ACHN (cell line): ENCODE measurements around the gene GTF2E1.
"Not testable (repeated sequence)": the region's sequence is repeated elsewhere in the genome, so short reads cannot be mapped to it uniquely, and the experiment has no call there.

Experiments used
- DNase-seq: peaks from one replicate; pipeline ENCODE4 v3.0.0-alpha.2; 2015
- in situ Hi-C: cut with HindIII; loops from 2 replicates; pipeline ENCODE4 v1.10.0; 2017; ENCODE audit warnings: low sequenced_read_pairs, low pct_ligation_motif_present, low pct_unique_long_range_greater_than_20kb

The GTF2E1 gene

DNA sequence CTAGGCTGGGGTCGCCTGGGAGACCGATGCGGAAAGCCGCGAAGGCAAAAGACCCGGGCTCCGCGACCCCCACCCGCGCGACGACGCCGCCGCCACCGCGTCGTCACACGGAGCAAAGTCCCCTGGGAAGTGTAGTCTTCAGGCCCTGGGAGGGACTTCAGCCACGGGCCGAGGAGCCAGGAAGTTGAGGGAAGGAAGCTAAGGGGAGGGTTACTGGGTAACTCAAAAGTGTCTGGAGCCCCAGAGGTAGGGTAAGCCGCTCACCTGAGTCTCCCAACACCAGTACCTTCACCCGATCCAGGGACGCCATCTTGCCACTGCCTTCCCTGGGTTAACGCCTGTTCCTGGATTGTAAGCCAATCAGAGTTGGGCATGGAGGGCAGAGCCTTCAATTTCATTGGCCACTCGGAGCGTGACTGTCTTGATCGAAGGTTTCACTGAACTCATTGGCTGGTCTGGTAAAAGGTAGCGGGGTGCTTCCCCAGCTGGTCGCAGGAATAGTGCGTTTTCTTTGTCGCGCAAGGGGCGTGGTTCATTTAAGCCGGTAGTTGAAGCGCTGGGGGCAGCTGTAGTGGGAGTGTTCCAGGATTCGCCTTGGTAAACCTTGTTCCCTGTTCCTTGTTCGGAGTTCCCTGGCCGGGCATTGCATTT lies at the start of gene GTF2E1, which contains the start of gene RABL3:
Gene GTF2E1, plus strand, starts transcription at position 547 of the 651 bp plus-strand sequence. CDS start 7,809 bp downstream, outside the sequence.
Gene RABL3, minus strand, starts transcription at position 319 of the 651 bp plus-strand sequence. Its CDS starts 9 bp downstream, at position 310.
- in situ Hi-C loops = no loop called here

GRCh38 chr3:120693439-120694171 lies 48.9 kb upstream of the GTF2E1 start:
- in situ Hi-C loops = no loop called here
- no peak for DNase-seq

More for the DNA sequence above, at the start of gene GTF2E1, which contains the start of gene RABL3:
- peak; percentile 99 for DNase-seq

DNA sequence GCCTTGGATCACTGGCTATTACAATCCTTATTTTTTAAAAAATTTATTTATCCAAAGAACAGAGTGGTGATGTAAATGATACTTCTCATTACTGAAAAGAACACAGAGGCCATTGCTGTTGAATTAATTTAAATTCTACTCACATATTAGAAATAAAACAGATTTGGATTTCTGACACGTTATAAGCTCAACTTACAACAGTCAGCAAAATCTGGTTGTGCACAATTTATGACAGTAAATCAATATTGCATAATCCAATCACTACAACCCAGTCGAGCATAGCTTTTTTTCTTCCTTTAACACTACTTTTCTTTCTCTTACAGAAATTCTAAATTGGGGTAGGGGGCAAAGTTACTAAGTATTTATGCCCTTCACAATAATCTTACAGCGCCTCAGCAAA lies 43.2 kb upstream of the GTF2E1 start:
- in situ Hi-C loops = no loop called here
- DNase-seq = no peak

DNA sequence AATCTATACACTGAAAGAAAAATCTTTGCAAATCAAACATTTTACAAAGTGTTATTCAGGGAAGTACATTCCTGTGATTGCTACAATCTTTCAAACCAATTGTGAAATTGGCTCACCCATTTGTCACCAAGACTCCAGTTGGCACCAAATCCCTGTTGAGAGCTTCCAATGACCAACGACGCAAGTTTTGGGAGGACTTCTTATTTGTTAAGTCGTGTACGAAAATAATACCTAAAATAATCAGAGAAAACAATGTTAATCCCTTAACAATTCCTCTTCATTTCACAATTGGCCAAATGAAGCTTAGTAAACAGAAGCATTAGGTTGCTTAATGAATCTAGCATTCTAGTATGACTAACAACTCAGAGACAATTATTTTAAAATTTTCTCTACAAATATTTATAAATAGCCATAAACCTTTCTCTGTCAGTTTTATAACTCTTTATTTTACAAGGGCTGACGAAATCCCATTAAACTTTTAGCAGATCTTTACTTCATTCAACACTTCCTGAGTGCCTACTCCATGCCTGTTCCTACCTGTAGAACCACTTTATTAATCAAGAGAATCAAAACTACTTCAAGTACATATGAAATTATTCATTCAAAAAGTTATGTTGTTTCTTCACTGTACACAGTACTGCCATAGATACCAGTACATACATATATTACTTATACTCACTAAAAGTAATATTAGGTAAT lies 36.5 kb upstream of the GTF2E1 start:
- no peak for DNase-seq
- in situ Hi-C loops = no loop called here

- in situ Hi-C loops = no loop called here
- no peak for DNase-seq
These were observed 35.6 kb upstream of the GTF2E1 start for GRCh38 chr3:120706950-120707349.

DNA sequence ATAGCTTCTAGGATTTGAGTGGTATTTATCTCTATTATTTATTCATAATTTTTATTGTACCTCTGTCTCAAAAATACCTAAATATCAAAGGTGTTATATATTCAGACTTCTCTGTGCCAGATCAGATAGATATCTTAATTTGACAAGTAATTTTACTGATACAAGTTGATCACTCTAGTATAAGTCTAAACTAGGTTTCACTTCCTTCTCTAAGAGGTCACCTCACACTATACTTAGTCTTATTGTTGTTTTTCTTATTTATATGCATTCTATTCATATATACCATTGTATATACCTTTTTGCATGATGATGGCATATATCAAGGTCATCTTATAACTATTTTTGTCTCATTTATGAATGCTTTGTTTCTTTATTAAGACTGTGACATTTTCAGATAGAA lies 34.1 kb upstream of the GTF2E1 start:
- no peak for DNase-seq
- in situ Hi-C loops = no loop called here

GRCh38 chr3:120710369-120710768 lies 32.2 kb upstream of the GTF2E1 start:
- in situ Hi-C loops = no loop called here
- no peak for DNase-seq

DNA sequence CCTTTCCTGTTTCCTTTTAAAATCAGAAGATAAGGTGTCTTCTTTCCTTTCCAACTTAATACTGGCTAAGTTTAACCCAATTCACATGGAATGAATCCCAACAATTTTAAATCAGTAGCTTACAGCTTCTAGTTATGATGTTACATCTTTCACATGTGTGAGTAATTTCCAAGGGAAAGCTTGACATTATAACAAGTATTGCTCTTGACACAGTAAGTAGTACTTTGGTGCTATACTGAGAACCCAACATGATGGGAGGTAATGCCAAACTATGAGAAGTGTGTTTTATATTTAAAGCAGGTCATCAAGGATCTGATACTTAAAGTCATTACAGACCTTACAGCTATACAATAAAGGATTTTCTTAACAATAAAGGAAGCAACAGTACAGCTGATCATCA lies 29.3 kb upstream of the GTF2E1 start:
- in situ Hi-C loops = no loop called here

DNA sequence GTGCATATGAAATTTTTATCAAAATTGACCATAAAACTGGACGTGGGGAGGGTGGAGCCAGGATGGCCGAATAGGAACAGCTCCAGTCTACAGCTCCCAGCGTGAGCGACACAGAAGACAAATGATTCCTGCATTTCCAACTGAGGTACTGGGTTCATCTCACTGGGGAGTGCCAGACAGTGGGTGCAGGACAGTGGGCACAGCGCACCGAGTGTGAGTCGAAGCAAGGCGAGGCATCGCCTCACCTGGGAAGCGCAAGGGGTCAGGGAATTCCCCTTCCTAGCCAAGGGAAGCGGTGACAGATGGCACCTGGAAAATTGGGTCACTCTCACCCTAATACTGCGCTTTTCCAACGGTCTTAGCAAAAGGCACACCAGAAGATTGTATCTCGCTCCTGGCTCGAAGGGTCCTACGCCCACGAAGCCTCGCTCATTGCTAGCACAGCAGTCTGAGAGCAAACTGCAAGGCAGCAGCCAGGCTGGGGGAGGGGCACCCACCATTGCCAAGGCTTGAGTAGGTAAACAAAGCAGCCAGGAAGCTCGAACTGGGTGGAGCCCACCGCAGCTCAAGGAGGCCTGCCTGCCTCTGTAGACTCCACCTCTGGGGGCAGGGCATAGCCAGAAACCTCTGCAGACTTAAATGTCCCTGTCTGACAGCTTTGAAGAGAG lies 23.2 kb upstream of the GTF2E1 start:
- DNase-seq, in situ Hi-C loops: not testable (repeated sequence)

More for the DNA sequence above, 29.3 kb upstream of the GTF2E1 start:
- no peak for DNase-seq

GRCh38 chr3:120726791-120727190 lies 15.8 kb upstream of the GTF2E1 start:
- no peak for DNase-seq
- in situ Hi-C loops = no loop called here

DNA sequence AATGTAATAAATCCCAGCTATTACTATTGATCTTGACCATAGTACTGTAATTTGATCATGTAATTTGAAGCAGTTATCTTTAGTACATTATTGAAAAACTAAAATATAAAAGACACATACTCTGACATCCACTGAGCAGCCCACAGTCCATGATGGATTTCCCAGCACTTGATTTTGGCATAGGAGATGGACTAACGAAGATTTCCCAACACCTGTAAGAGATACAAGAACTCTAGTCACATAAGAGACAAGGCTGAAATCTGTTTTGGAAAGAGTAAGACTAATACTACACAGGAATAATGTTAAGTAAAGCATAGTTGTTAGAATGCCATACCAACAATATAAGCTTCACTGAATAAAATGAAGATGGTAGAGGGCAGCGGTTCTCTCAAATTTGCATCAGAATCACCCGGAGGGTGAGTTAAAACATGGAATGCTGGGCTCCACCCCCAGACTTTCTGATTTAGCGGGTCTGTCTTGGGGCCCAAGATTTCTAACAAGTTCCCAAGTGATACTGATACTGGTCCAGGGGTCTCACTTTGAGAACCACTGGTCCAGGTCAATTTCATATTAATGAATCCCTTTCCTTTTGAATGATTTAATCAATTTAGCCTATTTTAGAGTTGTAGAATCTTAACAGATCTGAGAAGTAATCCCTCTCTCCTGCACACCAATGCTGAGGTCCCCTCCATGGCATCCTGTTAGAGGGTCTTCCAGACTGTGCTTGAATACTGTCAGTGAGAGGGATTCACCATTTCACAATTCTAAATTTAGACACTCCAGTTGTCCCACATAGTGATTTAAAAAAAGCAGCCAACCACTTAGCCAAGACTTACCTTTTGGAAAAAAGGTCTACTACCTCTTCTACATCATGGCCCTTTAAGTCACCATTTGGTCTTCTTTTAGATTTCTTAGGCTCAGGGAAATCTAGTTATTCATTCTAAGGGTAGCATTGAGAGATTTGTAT lies 11.7 kb upstream of the GTF2E1 start:
- in situ Hi-C loops = no loop called here
- DNase-seq = no peak

DNA sequence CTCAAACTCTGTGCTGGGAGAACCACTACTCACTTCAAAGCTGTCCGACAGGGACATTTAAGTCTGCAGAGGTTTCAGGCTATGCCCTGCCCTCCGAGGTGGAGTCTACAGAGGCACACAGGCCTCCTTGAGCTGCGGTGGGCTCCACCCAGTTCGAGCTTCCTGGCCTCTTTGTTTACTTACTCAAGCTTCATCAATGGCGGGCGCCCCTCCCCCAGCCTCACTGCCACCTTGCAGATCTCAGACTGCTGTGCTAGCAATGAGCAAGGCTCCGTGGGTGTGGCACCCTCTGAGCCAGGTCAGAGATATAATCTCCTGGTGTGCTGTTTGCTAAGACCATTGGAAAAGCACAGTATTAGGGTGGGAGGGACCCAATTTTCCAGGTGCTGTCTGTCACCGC lies 4.5 kb upstream of the GTF2E1 start:
- in situ Hi-C loops, DNase-seq: not testable (repeated sequence)

GRCh38 chr3:120741320-120741719 lies 1.2 kb upstream of the GTF2E1 start:
- DNase-seq = no peak
- in situ Hi-C loops = no loop called here

DNA sequence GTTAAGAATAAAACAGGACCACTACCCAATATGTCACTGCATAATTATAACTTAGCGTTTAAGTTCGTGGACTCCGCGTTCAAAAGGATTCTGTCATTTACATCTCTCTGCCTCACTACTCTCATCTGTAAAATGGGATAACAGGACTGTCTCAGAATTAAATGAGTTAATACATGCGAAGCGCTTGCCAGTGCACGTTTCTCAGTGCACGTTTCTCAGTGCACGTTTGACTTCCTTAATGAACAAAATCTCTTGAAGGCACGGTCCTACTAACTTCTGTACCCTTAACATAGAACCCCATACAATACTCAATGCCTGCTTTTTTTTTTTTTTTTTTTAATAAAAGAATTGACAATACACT lies 727 bp upstream of the GTF2E1 start:
- DNase-seq = peak; percentile 43
- in situ Hi-C loops = no loop called here

DNA sequence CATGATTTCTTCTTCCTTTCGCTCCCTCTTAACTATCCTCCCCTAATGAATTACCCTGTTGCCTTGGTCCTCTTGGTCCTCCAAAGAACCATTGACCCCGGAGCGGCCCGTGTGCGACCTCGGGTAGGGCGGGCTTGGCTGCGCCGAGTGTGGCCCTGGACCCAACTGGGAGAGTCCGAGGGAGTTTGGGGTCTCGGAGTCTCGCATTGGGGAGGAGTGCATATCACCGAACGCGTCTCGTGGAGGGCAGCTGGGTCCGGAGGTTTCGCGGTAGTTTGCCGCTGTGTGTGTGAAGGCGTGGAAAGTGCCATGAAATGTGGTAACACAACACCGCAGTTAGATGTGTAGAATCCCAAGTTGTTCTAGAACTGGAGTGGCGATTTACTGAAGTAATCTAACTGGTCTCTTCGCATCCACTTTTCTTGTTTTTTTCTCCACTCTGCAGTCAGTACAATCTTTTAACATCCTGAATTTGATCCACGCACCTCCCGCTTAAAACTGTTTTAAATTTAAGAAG lies 363 bp downstream of the GTF2E1 start:
- DNase-seq = peak; percentile 24
- in situ Hi-C loops = no loop called here

- no peak for DNase-seq
- in situ Hi-C loops = no loop called here
These were observed 1.1 kb downstream of the GTF2E1 start for GRCh38 chr3:120743556-120744195.

- in situ Hi-C loops = no loop called here
- no peak for DNase-seq
These were observed 2.9 kb downstream of the GTF2E1 start for GRCh38 chr3:120745466-120745865.
